GM12864 (cell line): ENCODE results near the gene SPX.

Experiments
- DNase-seq: peaks from one replicate; pipeline ENCODE4 v3.0.0-alpha.2; 2011; ENCODE audit warnings: low read depth
- H3K4me3 ChIP-seq: 2 replicates; pipeline ENCODE4 v1.5.1; 2011; ENCODE audit warnings: mild to moderate bottlenecking, low read depth, low read length, control low read depth
- TF ChIP-seq, protein P1 (sequence below): IDR thresholded peaks from 2 replicates; pipeline ENCODE4 v1.5.1; 2011; ENCODE audit warnings: low read depth, mild to moderate bottlenecking, moderate library complexity, low read length, control low read depth, inconsistent platforms; ENCODE audit errors: missing control alignments

SPX gene

DNA sequence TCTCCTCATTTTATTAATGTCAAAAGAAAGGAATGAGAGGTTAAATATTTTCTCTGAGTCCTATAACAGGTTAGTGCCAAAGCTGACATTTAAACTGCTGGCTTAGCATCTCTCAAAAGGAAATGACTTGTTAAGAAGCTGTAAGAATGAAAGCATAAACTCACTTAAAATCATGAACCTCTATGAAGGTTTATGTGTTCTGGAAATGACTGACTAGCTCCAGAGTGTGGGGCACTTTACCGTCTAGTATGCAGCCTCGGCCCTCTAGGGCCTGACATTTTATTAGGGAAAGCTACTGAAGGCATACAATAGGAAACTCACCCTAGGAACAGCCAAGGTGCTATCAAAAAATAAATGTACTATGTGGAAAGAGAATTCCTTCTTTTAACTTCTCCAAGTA is 35.1 kb downstream of the SPX start:
- no peak for DNase-seq
- H3K4me3 ChIP-seq = no peak overlapping the region
- TF ChIP-seq, protein P1, sequence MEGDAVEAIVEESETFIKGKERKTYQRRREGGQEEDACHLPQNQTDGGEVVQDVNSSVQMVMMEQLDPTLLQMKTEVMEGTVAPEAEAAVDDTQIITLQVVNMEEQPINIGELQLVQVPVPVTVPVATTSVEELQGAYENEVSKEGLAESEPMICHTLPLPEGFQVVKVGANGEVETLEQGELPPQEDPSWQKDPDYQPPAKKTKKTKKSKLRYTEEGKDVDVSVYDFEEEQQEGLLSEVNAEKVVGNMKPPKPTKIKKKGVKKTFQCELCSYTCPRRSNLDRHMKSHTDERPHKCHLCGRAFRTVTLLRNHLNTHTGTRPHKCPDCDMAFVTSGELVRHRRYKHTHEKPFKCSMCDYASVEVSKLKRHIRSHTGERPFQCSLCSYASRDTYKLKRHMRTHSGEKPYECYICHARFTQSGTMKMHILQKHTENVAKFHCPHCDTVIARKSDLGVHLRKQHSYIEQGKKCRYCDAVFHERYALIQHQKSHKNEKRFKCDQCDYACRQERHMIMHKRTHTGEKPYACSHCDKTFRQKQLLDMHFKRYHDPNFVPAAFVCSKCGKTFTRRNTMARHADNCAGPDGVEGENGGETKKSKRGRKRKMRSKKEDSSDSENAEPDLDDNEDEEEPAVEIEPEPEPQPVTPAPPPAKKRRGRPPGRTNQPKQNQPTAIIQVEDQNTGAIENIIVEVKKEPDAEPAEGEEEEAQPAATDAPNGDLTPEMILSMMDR = no peak

- TF ChIP-seq, protein P1 = no peak
- no peak for DNase-seq
- no peak overlapping the region for H3K4me3 ChIP-seq
These were observed 36.8 kb downstream of the SPX start for GRCh38 chr12:21562859-21563258.

- H3K4me3 ChIP-seq = no peak overlapping the region
- DNase-seq = no peak
- TF ChIP-seq, protein P1 = no peak
These were observed 40.3 kb downstream of the SPX start for GRCh38 chr12:21566223-21566906.

- H3K4me3 ChIP-seq = no peak overlapping the region
- no peak for DNase-seq
- TF ChIP-seq, protein P1 = no peak
These were observed 40.9 kb downstream of the SPX start for GRCh38 chr12:21566907-21567394.

DNA sequence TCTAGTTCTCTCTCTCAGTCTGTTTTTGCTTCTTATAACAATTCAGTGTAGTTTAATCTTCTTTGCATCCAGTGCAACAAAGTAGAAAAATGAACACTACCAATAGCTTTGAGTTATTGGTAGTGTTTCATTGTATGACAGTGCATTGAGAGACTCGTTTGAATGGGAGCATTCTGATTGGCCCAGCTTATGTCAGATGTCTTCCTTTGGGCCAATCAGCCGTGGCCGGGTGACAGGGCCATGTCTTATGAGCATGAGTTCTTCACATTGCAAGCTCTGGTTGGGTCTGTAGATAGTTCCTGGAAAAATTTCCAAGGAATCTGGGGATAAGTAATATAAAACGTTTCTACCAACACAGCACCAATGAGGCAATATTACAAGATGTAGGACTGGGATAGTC is 42.0 kb downstream of the SPX start:
- TF ChIP-seq, protein P1 = no peak
- H3K4me3 ChIP-seq = no peak overlapping the region
- no peak for DNase-seq

DNA sequence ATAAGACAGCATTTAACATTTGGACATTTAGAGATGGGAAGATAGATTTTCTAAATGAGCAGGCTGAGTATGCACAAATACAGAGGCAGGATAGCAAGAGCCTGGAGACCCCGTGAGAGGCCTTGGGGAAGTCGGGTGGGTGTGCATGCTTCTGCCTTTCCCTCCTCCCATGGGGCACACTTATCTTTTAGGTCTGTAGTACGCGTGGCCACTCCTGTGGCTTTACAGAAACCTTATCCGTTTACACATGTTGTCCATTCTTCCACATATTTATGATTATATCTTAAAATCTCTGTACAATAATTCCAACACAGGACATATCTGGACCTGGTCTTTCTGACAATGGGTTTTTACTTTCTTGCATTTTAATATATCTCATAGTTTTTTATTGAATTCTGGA is 45.0 kb downstream of the SPX start:
- H3K4me3 ChIP-seq = no peak overlapping the region
- TF ChIP-seq, protein P1 = no peak
- no peak for DNase-seq

DNA sequence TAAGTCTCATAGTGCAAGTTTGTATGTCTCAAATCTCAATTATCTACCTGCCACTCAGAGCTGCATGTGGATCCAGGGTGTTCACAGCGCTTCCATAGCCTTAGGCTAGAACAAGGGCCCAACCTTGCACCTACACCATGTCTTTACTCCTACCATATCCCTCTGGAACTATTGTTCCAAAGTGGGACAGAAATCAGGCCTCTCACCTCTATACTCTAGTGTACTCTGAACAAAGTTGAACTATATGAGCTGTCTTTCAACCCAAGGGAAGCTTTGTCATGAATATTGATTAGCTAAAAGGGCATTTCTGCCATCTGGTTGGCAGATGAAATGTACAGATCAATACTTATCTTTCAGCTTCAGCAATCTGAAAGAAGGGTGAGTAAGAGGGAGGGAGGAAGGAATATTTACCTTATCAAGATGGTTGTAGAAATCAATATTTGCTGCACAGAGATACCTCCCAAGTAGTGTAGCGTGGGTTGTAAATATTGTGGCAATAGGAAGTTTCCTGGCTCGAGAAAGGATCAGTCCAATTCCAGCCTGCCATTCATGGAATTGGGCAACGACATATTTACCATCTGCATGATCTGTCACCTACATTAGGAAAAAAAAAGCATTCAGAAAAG is 47.8 kb downstream of the SPX start:
- no peak for DNase-seq
- no peak overlapping the region for H3K4me3 ChIP-seq
- TF ChIP-seq, protein P1 = no peak
